HepG2 (cell line): ENCODE results near the gene STUB1. TPM values are rescaled to one million over a fixed set of nuclear protein-coding genes. Genes with fewer than 3 reads are reported as not detected.

ENCODE experiments used
- ATAD3A ChIP-seq: sonication (generic); formaldehyde crosslinking; IDR thresholded peaks from 2 replicates; pipeline ENCODE4 v1.4.0; 2020; ENCODE audit warnings: missing genetic modification reagents
- CENPT ChIP-seq: sonication (generic); formaldehyde crosslinking; IDR thresholded peaks from 2 replicates; pipeline ENCODE4 v1.8.0; 2022; ENCODE audit warnings: low read depth, mild to moderate bottlenecking, moderate library complexity, missing genetic modification reagents
- DBP ChIP-seq: sonication (generic); formaldehyde crosslinking; IDR thresholded peaks from 2 replicates; pipeline ENCODE4 v1.4.0; 2020; ENCODE audit warnings: missing genetic modification reagents; ENCODE audit errors: not compliant biosample characterization
- ETV6 ChIP-seq: sonication (generic); formaldehyde crosslinking; conservative IDR thresholded peaks from 2 replicates; pipeline ENCODE4 v1.4.0; 2020; ENCODE audit warnings: missing genetic modification reagents
- KMT2B ChIP-seq: IDR thresholded peaks from 2 replicates; pipeline ENCODE4 v1.6.1; 2016; ENCODE audit warnings: missing genetic modification reagents, missing compliant biosample characterization
- PAF1 ChIP-seq: IDR thresholded peaks from 2 replicates; pipeline ENCODE4 v1.6.1; 2016; ENCODE audit warnings: missing genetic modification reagents, missing compliant biosample characterization
- PAX8 ChIP-seq: sonication (generic); formaldehyde crosslinking; IDR thresholded peaks from 2 replicates; pipeline ENCODE4 v1.8.0; 2022; ENCODE audit warnings: mild to moderate bottlenecking, missing genetic modification reagents, borderline replicate concordance
- PHF21A ChIP-seq: sonication (generic); formaldehyde crosslinking; IDR thresholded peaks from 2 replicates; pipeline ENCODE4 v1.5.0; 2020; ENCODE audit warnings: mild to moderate bottlenecking, missing genetic modification reagents
- REPIN1 ChIP-seq: sonication (generic); formaldehyde crosslinking; IDR thresholded peaks from 2 replicates; pipeline ENCODE4 v1.8.0; 2022; ENCODE audit warnings: missing genetic modification reagents, low read depth, mild to moderate bottlenecking, borderline replicate concordance
- SP4 ChIP-seq: sonication (generic); formaldehyde crosslinking; IDR thresholded peaks from 2 replicates; pipeline ENCODE4 v1.8.1; 2023; ENCODE audit warnings: mild to moderate bottlenecking, missing genetic modification reagents
- TBX3 ChIP-seq: fragments of 450-650 bp; IDR thresholded peaks from 2 replicates; pipeline ENCODE4 v1.6.1; 2017; ENCODE audit warnings: antibody characterized with exemption, mild to moderate bottlenecking, inconsistent platforms, borderline replicate concordance
- THAP7 ChIP-seq: sonication (generic); formaldehyde crosslinking; IDR thresholded peaks from 2 replicates; pipeline ENCODE4 v1.8.1; 2023; ENCODE audit warnings: mild to moderate bottlenecking, missing genetic modification reagents
- ZBTB1 ChIP-seq: sonication (generic); formaldehyde crosslinking; IDR thresholded peaks from 2 replicates; pipeline ENCODE4 v1.4.0; 2020; ENCODE audit warnings: missing genetic modification reagents, borderline replicate concordance
- ZBTB2 ChIP-seq: sonication (generic); formaldehyde crosslinking; IDR thresholded peaks from 2 replicates; pipeline ENCODE4 v1.8.0; 2022; ENCODE audit warnings: low read depth, missing genetic modification reagents
- ZBTB43 ChIP-seq: sonication (generic); formaldehyde crosslinking; conservative IDR thresholded peaks from 2 replicates; pipeline ENCODE4 v1.4.0; 2020; ENCODE audit warnings: missing genetic modification reagents
- ZNF260 ChIP-seq: sonication (generic); formaldehyde crosslinking; IDR thresholded peaks from 2 replicates; pipeline ENCODE4 v1.4.0; 2020; ENCODE audit warnings: missing genetic modification reagents, low read depth, mild to moderate bottlenecking, borderline replicate concordance
- ZNF292 ChIP-seq: sonication (generic); formaldehyde crosslinking; IDR thresholded peaks from 2 replicates; pipeline ENCODE4 v1.8.1; 2022; ENCODE audit warnings: mild to moderate bottlenecking, low read depth, missing genetic modification reagents, borderline replicate concordance
- ZNF317 ChIP-seq: sonication (generic); formaldehyde crosslinking; IDR thresholded peaks from 2 replicates; pipeline ENCODE4 v1.5.0; 2020; ENCODE audit warnings: mild to moderate bottlenecking, missing genetic modification reagents
- ZNF432 ChIP-seq: sonication (generic); formaldehyde crosslinking; IDR thresholded peaks from 2 replicates; pipeline ENCODE4 v1.5.0; 2020; ENCODE audit warnings: missing genetic modification reagents, mild to moderate bottlenecking, borderline replicate concordance
- ZNF570 ChIP-seq: sonication (generic); formaldehyde crosslinking; IDR thresholded peaks from 2 replicates; pipeline ENCODE4 v1.4.0; 2020; ENCODE audit warnings: mild to moderate bottlenecking, missing genetic modification reagents, borderline replicate concordance
- ZNF614 ChIP-seq: IDR thresholded peaks from 2 replicates; pipeline ENCODE4 v1.6.1; 2018; ENCODE audit warnings: missing biosample characterization, missing genetic modification reagents, inconsistent platforms, borderline replicate concordance
- ZNF710 ChIP-seq: sonication (generic); formaldehyde crosslinking; IDR thresholded peaks from 2 replicates; pipeline ENCODE4 v1.5.0; 2020; ENCODE audit warnings: mild to moderate bottlenecking, missing genetic modification reagents, borderline replicate concordance
- polyA plus RNA-seq, 8 experiments: library from polyadenylated mRNA; depleted of rRNA in 3 of 8; stranded (reverse) in 7 of 8; unstranded in 1 of 8; fragments of >200 nt; fragmentation: Illumina TruSeq in 4 of 8; extraction: Trizol in 4 of 8; gene quantifications; 2 replicates each; pipeline versions ENCODE4 v1.2.1 to v1.2.3, GENCODE V29; 2011 to 2016; ENCODE audit warnings: low read depth in 4 of 8, missing spikeins in 1 of 8, mixed read lengths in 1 of 8; ENCODE audit not compliant: insufficient read depth in 1 of 8
- total RNA-seq, 5 experiments: library from RNA; depleted of rRNA; stranded (reverse); fragments of >200 nt; fragmentation: Illumina TruSeq; extraction: Trizol; gene quantifications; 2 replicates each; pipeline ENCODE4 v1.2.3, GENCODE V29; 2016; ENCODE audit warnings: low read depth in 1 of 5

The STUB1 gene
- total and polyA plus RNA-seq, 2 of the 13 experiments (the other 11 are each of a cell fraction or from before 2014, with no cell fraction given) = 52.9 to 78.2 TPM

GRCh38 chr16:645852-646678 is 34.1 kb upstream of the STUB1 start (continued):
- TF ChIP-seq ETV6 (CRISPR knock-in tag) (no peak), ZNF710 (no peak), PAX8 (no peak), TBX3 (no peak), DBP (CRISPR knock-in tag) (no peak), CENPT (CRISPR knock-in tag) (no peak), ZBTB1 (no peak), ZNF570 (CRISPR knock-in tag) (no peak), ZNF614 (CRISPR knock-in tag) (no peak; the same call in 1 of the 2 replicates), ZNF317 (CRISPR knock-in tag) (no peak), PAF1 (CRISPR knock-in tag) (no peak), SP4 (CRISPR knock-in tag) (no peak; the same call in 1 of the 2 replicates), ZNF432 (CRISPR knock-in tag) (no peak), ZNF292 (CRISPR knock-in tag) (no peak), ATAD3A (CRISPR knock-in tag) (no peak), KMT2B (peak; percentile 29; the same call in 1 of the 2 replicates), ZBTB43 (CRISPR knock-in tag) (no peak), REPIN1 (CRISPR knock-in tag) (no peak), ZNF260 (CRISPR knock-in tag) (no peak), THAP7 (CRISPR knock-in tag) (no peak), PHF21A (CRISPR knock-in tag) (peak; percentile 69), ZBTB2 (CRISPR knock-in tag) (no peak)
